GM19238 (cell line): Measurements from ENCODE around the gene IYD.
"Not testable (repeated sequence)": the region's sequence is repeated elsewhere in the genome, so short reads cannot be mapped to it uniquely, and the experiment has no call there.

Experiments used
- DNase-seq: peaks from one replicate; pipeline ENCODE4 v3.0.0; 2011; ENCODE audit warnings: low spot score; ENCODE audit not compliant: insufficient read length

The IYD gene

GRCh38 chr6:150352321-150353296 is 16.2 kb upstream of the IYD start:
- no peak for DNase-seq

- no peak for DNase-seq
Measured at GRCh38 chr6:150353445-150353844, 15.4 kb upstream of the IYD start.

- no peak for DNase-seq
Measured at GRCh38 chr6:150354754-150355571, 13.8 kb upstream of the IYD start.

- DNase-seq, result no peak
Measured at GRCh38 chr6:150355932-150356331, 12.9 kb upstream of the IYD start.

GRCh38 chr6:150361876-150362275 is 6.9 kb upstream of the IYD start:
- DNase-seq, result no peak

GRCh38 chr6:150363733-150364132 is 5.1 kb upstream of the IYD start:
- no peak for DNase-seq

GRCh38 chr6:150366118-150366778 is 2.6 kb upstream of the IYD start:
- DNase-seq, result no peak

GRCh38 chr6:150369408-150369807 is 596 bp downstream of the IYD start:
- DNase-seq, result no peak

- no peak for DNase-seq
Measured at GRCh38 chr6:150370112-150370511, 1.3 kb downstream of the IYD start.

- DNase-seq, result no peak
Measured at GRCh38 chr6:150371356-150371755, 2.5 kb downstream of the IYD start.

- no peak for DNase-seq
Measured at GRCh38 chr6:150372051-150372450, 3.2 kb downstream of the IYD start.

GRCh38 chr6:150373260-150373701 is 4.5 kb downstream of the IYD start:
- DNase-seq, result no peak

GRCh38 chr6:150374346-150374745 is 5.5 kb downstream of the IYD start:
- DNase-seq, result not testable (repeated sequence)

GRCh38 chr6:150377211-150377781 is 8.5 kb downstream of the IYD start:
- no peak for DNase-seq

GRCh38 chr6:150380256-150380655 is 11.4 kb downstream of the IYD start:
- DNase-seq, result no peak

GRCh38 chr6:150382171-150382570 is 13.4 kb downstream of the IYD start:
- DNase-seq, result no peak

- DNase-seq, result no peak
Measured at GRCh38 chr6:150391414-150391813, 22.6 kb downstream of the IYD start.

- no peak for DNase-seq
Measured at GRCh38 chr6:150391890-150392289, 23.1 kb downstream of the IYD start.

GRCh38 chr6:150392452-150393220 is 23.8 kb downstream of the IYD start:
- DNase-seq, result no peak

- DNase-seq, result no peak
Measured at GRCh38 chr6:150394053-150394898, 25.5 kb downstream of the IYD start.
